ENCODE measurements around the gene NEK4. TPM values are rescaled to one million over a fixed set of nuclear protein-coding genes. Genes with fewer than 3 reads are reported as not detected.

NEK4 gene
- total RNA-seq, 1 experiment from 2014 or later = 33.8 TPM

GRCh38 chr3:52792961-52793695 is 22.4 kb upstream of the NEK4 start:
- no TSS peak for BruUV-seq (replicated peaks)
- CTCF ChIA-PET = interaction anchor here (0.7 to 1.2 kb wide), 3 partner anchors 15 to 44 kb away, joined by 3 to 4 read pairs (median 4); partner anchors contain the start of genes ITIH1 and NEK4
- TF ChIP-seq CTCF (IDR thresholded peaks at IDR 0.05; ENCODE audit: unreplicated experiment) = no peak

DNA sequence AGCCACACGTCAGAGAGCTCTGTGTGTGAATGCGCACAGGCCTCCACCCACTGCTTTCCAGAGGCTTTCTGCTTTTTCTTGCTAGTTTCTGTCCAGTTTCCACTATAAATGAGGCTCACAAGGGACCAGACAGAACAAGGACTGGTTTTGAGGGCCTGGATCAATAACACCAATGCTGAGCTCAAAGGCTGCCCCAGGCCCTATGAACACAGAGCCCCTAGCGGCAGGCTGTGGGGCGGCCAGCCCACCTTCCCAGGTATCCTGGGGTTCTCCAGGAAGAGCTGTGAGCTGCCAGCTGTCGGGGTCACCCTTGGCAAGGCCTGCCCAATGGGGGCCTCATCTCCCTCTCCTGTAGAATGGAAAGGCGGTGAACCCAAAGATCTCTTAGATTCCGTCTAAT is 21.7 kb upstream of the NEK4 start:
- no TSS peak for BruUV-seq (replicated peaks)
- Mint-ChIP-seq H3K36me3 (ENCODE audit: insufficient read depth, unreplicated experiment) (no peaks in the 10 kb centered on the region), H3K9me3 (ENCODE audit: low read depth, unreplicated experiment) (no peaks in the 10 kb centered on the region), H3K27me3 (ENCODE audit: unreplicated experiment) (peaks cover 63% of the 10 kb centered on the region), H3K27ac (ENCODE audit: unreplicated experiment) (no peak overlapping the region), H3K4me1 (ENCODE audit: low read depth, unreplicated experiment) (no peaks in the 10 kb centered on the region), H3K4me3 (ENCODE audit: low read depth, unreplicated experiment) (no peak overlapping the region)
- no peak for TF ChIP-seq CTCF (IDR thresholded peaks at IDR 0.05; ENCODE audit: unreplicated experiment)
- intact Hi-C loops (cut with micrococcal nuclease; ENCODE audit: unreplicated experiment) = no loop called here
- CTCF ChIA-PET = interaction anchor here (1.0 to 1.2 kb wide), 2 partner anchors 15 to 21 kb away, joined by 3 to 4 read pairs; partner anchors contain the start of genes ITIH1 and NEK4
- DNase-seq = no peak

More at GRCh38 chr3:52792961-52793695, 22.4 kb upstream of the NEK4 start:
- Mint-ChIP-seq H3K27ac (ENCODE audit: unreplicated experiment) (no peak overlapping the region), H3K36me3 (ENCODE audit: insufficient read depth, unreplicated experiment) (no peaks in the 10 kb centered on the region), H3K9me3 (ENCODE audit: low read depth, unreplicated experiment) (no peaks in the 10 kb centered on the region), H3K27me3 (ENCODE audit: unreplicated experiment) (peaks cover 55% of the 10 kb centered on the region), H3K4me3 (ENCODE audit: low read depth, unreplicated experiment) (no peak overlapping the region), H3K4me1 (ENCODE audit: low read depth, unreplicated experiment) (no peaks in the 10 kb centered on the region)
- intact Hi-C loops (cut with micrococcal nuclease; ENCODE audit: unreplicated experiment) = no loop called here
- no peak for DNase-seq

GRCh38 chr3:52791928-52792327 is 21.2 kb upstream of the NEK4 start:
- Mint-ChIP-seq H3K36me3 (ENCODE audit: insufficient read depth, unreplicated experiment) (no peaks in the 10 kb centered on the region), H3K4me3 (ENCODE audit: low read depth, unreplicated experiment) (no peak overlapping the region), H3K9me3 (ENCODE audit: low read depth, unreplicated experiment) (no peaks in the 10 kb centered on the region), H3K27me3 (ENCODE audit: unreplicated experiment) (peaks cover 67% of the 10 kb centered on the region), H3K27ac (ENCODE audit: unreplicated experiment) (no peak overlapping the region), H3K4me1 (ENCODE audit: low read depth, unreplicated experiment) (no peaks in the 10 kb centered on the region)
- no peak for DNase-seq
- intact Hi-C loops (cut with micrococcal nuclease; ENCODE audit: unreplicated experiment) = no loop called here
- no TSS peak for BruUV-seq (replicated peaks)
- CTCF ChIA-PET = interaction anchor here (1.0 to 1.2 kb wide), 2 partner anchors 14 to 21 kb away, joined by 3 to 4 read pairs; partner anchors contain the start of genes ITIH1 and NEK4
- TF ChIP-seq CTCF (IDR thresholded peaks at IDR 0.05; ENCODE audit: unreplicated experiment) = no peak

DNA sequence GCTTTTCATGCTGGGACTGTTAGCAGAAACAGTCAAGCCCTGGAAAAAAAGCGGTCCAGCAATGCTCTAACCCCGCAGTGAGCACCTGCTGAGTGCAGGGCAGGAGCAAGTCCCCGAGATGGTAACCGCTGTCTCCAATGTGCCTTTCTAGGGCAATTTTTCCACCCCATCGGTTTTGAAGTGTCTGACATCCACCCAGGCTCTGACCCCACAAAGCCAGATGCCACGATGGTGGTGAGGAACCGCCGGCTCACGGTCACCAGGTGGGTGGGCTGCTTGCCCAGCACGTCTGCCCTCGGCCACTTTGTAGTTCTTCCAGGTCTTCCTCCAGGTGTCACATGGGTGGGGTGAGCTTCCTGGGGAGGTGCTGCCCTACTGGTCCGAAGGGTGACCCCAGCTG is 20.6 kb upstream of the NEK4 start:
- DNase-seq = no peak
- H3K36me3 Mint-ChIP-seq (ENCODE audit: insufficient read depth, unreplicated experiment) = no peaks in the 10 kb centered on the region
- no peak for TF ChIP-seq CTCF (IDR thresholded peaks at IDR 0.05; ENCODE audit: unreplicated experiment)
- H3K4me3 Mint-ChIP-seq (ENCODE audit: low read depth, unreplicated experiment) = no peak overlapping the region
- CTCF ChIA-PET = no interaction called here
- no TSS peak for BruUV-seq (replicated peaks)
- H3K4me1 Mint-ChIP-seq (ENCODE audit: low read depth, unreplicated experiment) = no peaks in the 10 kb centered on the region
- H3K9me3 Mint-ChIP-seq (ENCODE audit: low read depth, unreplicated experiment) = no peaks in the 10 kb centered on the region
- no peak overlapping the region for H3K27ac Mint-ChIP-seq (ENCODE audit: unreplicated experiment)
- peaks cover 73% of the 10 kb centered on the region for H3K27me3 Mint-ChIP-seq (ENCODE audit: unreplicated experiment)
- intact Hi-C loops (cut with micrococcal nuclease; ENCODE audit: unreplicated experiment) = no loop called here

All from Calu3 (cell line).